ENCODE results near the gene ARHGEF19. TPM values are rescaled to one million over a fixed set of nuclear protein-coding genes. Genes with fewer than 3 reads are reported as not detected.
"Not testable (repeated sequence)": the region's sequence is repeated elsewhere in the genome, so short reads cannot be mapped to it uniquely, and the experiment has no call there.

Gene ARHGEF19
- total RNA-seq, 1 experiment from 2014 or later, result 10.6 TPM

DNA sequence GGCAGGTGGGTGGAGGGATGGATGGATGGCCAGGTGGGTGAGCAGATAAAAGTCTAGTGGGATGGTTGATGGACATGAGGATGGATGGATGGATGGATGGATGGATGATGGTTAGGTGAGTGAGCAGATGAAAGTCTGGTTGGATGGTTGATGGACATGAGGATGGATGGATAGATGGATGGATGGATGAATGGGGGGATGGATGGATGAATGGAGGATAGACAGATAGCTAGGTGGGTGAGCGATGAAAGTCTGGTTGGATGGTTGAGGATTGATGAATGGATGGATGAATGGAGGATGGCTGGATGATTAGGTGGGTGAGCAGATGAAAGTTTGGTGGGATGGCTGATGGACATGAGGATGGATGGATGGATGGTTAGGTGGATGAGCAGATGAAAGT is 9.0 kb upstream of the ARHGEF19 start:
- DNase-seq (ENCODE audit: low spot score), result no peak

DNA sequence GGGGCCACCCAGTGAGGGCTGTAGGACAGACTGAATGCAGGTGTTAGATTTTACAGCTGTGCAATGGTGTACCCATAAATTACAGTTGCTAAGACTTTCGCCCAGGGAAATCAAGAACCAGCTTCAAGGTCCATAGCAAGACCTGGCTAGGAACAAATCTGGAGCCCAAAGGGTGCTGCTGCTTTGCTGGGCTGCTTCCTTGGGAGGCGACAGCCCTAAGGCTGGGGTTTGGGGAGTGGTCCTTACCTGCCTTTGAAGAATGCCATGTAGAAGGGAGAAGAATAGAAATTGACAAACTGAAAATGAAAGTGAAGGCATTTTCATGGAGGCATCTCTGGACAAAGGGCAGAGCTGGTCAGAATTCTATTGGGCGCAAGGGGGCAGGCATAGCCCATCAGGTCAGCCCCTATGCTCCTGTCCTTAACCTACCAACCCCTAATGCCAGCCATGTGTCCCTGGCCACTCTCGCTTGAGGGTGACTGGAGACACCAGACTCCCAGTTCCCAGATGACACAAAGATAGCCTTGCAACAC is 7.6 kb upstream of the ARHGEF19 start:
- no peak for DNase-seq (ENCODE audit: low spot score)

DNA sequence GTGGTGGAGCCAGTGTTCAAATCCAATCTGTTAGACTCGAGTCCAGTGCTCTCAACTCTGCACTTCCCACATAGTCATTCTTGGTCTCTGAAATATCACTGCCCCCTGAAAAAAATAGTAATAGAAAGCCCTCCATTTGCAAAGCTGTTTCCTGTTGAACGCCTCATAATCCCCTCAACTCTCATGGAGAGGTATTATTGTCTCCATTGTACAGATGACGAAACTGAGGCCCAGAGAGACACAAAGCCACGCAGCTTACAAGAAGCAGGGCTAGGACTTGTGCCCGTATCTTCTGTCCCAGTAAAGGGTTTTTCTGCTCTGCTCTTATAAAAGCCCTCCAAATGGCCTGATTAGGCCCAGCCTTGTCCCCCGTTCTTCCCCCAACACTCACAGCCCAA is 6.2 kb upstream of the ARHGEF19 start:
- no peak for DNase-seq (ENCODE audit: low spot score)

DNA sequence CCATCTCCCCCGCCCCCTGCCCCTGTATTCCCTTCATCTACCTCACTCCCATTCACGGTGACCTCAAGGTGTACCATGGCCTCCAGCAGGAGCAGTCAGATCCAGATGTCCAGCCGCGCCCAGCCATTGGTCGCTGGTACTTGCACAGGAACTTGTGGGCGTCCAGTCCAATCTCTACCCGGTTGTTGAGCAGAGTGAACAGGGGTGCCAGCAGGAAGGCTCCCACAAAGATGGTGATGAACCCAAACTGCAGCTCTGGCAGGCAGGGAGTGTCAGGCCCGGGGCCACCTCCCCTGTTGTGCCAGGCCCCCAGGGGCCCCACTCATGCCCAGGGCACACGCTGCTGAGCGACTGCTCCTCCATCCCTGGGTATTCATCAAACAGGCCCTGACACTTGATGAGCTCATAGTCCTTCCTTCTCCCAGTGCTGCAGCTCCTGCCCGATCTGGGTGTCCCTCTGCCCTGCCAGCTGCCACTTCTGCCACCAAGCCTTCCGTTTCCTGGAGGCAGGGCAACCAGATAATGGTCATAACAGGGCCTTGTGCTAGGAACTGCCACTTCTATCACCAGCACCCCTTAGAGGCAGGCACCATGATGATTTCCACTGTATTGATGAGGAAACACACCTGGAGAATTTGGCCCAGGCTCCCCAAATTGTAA is 5.7 kb upstream of the ARHGEF19 start:
- DNase-seq (ENCODE audit: low spot score), result no peak

DNA sequence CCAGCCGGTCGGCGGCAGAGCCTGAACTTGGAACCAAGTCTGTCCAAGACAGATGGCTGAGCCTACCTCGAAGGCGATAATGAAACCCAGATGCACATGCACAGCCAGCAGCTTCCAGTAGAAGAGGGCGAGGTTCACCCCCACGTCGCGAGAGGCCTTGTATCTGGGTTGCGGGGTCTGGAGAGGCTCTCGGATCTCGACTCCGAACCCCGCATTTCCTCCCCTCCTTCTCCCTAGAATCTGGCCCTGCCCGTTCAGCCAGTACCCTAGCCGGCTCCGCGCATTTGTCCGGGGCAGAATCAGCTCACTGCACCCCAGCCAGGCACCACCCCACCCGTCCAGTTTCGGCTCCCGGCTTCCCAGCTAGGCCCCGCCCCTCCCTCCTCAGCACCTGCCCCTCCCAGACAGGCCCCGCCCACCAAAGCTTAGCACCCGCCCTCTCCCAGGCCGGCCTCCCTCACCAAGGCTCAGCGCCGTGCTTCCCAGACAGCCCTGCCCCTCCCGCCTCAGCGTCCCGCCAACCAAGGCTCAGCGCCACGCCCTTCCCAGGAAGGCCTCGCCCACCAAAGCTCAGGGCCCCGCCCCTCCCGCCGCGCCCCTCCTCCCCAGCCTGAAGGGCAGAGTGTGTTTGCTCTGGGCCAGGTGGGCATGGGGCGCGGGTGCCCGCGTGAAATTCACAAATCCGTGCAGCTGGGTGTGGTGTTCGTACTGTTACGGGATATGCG is 4.8 kb upstream of the ARHGEF19 start:
- DNase-seq (ENCODE audit: low spot score), result peak; percentile 84

DNA sequence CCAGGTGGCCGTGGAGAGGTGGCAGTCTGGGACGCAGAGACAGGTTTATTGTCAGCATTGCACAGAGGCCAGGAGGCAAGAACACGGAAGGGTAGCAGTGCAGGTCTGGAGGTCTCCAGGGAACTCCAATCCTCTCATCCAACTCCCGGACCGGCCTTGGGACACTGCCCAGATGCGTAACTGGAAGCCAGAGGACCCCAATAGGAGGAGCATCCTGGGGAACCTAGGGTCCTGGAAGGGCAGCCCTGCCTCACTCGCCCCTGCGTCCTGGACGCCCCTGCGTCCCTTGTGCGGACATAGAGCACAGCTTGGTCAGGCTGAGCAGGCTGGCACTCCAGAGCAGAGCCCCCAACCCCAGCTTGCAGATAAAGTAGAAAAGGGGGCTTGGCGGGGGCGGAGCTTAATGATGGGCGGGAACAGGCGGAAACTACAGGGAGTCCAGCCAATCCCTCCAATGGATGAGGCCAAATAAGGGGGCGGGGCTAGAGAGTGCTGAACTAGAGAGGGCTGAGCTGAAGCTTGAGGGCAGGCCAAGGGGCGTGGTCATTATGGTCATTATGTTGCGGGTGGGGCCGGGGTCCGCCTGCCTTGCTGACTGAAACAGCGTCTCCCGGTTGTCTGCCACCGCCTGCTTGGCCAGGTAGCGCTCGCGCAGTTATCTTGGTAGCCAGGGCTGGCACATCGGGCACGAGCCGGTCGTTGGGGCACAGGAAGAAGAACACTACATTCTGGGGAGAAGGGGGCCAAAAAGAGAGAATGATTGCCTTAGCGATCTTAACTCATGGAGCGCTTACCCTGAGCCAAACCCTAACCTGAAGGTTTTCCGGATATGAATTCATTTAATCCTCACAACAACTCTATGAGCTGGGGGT is 3.7 kb upstream of the ARHGEF19 start:
- DNase-seq (ENCODE audit: low spot score), result no peak

DNA sequence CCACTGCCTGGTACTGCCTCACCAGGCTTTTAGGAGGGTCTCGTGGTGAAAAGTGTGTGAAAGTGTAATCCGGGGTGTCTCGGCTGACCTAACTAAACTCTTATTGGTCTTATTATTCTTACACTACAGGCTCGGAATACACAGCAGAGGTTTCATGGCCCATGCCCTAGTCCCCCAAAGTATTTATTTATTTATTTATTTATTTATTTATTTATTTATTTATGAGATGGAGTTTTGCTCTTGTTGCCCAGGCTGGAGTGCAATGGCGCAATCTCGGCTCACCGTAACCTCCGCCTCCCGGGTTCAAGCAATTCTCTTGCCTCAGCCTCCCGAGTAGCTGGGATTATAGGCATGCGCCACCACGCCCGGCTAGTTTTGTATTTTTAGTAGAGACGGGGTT is 2.8 kb upstream of the ARHGEF19 start:
- DNase-seq (ENCODE audit: low spot score), result not testable (repeated sequence)

DNA sequence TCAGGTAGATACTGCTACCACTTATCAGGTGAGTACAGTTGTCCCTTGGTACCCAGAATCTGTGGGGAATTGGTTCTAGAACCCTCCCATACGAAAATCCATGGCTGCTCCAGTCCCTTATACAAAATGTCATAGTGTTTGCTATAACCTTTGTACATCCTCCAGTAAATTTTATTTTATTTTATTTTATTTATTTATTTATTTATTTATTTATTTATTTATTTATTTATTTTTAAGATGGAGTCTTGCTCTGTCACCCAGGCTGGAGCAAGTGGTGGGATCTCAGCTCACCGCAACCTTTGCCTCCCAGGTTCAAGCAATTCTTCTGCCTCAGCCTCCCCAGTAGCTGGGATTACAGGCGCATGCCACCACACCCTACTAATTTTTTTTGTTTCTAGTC is 1.1 kb upstream of the ARHGEF19 start:
- DNase-seq (ENCODE audit: low spot score), result not testable (repeated sequence)

DNA sequence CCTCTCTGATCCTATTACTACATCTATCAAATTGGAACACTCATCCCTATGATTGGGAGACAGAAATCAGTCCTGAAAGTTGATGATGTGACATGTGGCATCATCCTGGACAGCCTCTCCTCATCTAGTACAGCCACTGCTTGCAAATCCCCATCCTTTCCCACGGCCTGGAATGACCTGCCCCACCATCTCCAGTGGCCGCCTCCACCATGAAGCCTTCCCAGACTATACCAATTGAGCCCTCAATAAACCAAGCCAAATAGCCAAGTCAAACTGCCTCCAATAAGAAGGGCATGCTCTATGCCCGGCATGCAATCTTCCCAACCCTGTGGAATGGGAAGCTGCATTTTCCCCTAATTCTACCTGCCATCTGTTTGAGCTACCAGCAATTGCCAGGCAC is 561 bp upstream of the ARHGEF19 start:
- DNase-seq (ENCODE audit: low spot score), result no peak

DNA sequence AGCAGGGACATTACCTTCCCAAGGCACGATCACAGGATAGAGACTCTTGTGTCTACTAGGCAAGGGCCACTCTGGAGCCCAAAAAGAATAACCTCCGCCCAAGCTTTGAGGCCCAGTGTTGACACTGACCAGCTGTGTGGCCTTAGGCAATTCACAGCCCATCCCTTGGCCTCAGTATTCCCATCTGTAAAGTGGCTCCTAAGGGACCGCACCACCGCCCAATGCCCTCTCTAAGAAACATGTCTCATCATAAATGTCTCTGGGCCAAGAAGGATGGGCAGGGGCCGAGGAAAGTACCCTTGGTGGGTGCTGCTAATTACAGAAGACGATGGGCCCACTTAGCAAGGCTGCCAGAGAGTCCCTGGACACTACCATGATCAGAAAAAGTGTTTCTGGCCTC is 628 bp downstream of the ARHGEF19 start:
- DNase-seq (ENCODE audit: low spot score), result no peak

DNA sequence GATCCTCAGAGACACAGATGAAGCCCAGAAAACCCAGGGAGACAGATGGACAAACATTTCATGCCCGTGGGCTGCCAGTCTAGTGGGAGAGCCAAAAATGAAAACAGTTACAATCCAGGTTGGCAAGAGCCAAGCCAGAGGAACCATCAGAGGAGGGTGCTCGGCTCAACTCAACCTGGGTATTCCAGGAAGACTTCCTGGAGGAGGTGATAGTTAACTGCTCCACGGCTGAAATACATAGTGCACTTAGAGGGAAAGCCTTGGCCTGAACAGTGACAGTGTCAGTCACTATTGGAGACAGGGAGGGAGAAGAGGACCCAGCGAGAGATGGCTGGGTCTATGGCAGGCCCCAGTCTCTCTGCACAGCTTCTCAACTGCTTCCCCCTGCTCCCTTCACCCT is 1.9 kb downstream of the ARHGEF19 start:
- DNase-seq (ENCODE audit: low spot score), result no peak

DNA sequence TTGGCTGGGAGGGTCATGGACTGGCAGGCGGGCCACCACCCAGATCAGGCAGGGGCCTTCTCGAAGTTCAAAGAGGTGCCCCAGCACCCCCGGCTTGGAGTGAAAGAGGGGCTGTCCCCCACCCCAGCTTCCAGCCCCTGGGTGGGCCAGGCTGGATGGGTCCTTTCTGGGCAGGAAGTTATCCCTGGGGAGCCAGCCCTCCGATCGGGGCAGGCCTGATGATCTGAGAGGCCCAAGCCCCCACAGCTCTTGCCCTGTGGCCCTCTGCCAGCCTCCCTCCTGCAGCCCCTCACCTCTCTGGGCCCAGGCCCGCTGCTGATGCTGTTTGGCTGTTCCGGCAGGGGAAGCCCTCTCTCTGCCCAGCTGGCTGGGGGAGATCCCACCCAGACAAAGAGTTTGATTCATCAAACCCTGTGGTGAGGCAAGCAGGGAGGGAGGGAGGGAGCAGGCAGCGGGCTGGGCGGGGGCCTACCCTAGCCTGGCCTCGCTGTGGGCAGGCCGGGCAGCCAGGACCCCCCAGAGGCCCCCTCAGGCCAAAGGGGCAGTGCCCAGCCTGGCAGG is 2.5 kb downstream of the ARHGEF19 start:
- DNase-seq (ENCODE audit: low spot score), result no peak

DNA sequence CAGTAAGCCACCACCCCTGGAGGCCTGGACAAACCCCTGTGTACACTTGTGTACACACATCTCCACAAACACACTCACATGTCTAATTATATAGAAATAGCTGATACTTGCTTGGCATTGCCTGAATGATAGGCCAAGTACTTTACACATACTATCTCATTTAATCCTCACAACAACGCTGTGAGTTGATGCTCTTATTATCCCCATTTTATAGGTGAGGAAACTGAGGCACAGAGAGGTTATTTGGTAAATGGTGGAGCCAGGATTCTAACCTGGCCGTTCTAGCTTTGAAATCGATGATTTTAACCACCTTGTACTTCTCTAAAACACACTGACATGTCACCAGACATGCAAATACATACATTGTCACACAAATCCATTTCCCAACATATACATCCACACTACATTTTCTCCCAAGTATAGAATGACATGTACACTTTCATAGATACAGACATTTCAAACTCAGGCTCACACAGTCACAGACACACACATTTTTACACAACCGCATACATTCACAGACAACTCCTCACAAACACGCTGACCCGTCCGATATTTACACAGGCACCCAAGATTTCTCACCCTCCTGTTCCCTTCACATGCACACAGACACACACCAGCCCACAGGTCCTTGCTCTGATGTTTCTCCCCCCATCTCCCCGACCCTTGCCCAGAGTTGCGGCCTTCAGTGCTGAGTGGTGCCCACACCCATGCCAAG is 3.2 kb downstream of the ARHGEF19 start:
- no peak for DNase-seq (ENCODE audit: low spot score)

DNA sequence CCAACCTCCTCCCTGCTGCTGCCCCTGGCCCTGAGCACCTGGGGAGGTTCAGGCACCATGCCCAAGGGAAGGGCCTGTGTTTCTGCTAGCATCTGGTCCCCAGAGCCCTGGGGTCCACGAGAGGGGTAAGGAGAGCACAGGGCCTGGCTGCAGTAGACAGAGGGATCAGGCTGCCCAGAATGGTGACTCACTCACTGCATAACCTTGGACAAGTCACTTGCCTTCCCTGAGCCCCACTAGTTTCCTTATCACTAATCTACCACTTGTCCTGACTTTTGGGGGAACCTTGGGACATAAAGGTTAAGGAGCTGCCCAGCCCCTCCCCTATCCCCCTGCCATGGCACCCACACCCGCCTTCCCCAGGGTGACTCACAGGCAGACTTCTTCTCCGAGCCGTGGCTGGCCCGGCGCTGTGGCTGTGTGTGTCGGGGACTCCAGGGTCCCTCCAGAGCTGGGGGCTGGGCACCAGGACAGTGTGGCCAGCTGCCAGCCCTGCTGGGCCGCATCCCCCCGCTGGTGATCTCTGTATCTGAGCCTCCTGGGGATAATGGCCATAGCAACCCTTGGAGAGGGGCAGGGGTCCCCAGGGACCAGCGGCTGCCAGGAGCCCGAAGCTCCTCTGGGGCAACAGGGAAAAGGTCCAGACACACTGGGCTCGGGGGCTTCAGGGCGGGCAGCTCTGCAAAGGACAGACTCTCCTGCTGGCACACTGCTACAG is 4.0 kb downstream of the ARHGEF19 start:
- no peak for DNase-seq (ENCODE audit: low spot score)

DNA sequence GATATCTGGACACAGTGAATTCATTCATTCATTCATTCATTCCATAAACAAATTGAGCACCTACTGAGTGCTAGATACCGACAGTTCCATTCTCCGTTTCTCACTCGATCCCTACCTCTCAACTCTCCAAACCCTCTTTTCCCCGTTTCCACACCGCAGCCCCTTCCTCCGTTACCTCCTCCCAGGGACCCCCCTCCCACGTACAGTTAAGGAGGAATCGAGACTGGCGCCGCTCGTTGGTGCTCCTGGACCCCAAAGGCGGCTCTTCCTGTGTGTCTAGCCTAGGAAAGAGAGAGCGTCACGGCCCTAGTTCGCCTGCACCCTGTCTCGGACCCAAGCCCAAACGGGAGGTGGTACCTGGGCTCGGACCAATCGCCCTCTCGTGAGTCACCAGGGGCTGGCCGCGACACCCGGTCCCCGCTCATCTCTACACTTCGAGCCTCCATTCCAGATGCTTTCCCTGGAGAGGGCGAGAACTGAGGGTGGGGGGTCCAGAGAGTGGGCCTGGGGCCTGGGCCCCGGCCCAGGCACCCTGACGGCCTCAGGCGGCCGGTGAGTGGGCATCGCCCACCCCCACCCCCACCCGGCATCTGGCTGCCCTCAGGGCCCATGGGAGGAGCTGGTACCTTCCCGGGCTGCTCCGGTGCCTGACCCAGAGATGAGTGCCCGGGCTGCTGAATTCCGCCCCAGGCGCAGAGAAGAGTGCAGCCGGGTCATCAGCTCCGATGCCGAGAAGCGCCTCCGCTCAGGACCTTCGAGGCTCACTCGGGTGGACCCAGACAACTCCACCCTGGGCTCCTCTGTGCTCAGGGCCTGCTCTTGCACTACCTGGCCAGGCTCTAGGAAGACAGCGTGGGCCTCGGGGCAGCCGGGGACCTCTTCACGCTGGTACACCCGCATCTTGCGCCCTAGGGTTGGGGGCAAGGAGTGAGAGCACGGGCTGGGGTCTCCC is 4.9 kb downstream of the ARHGEF19 start:
- no peak for DNase-seq (ENCODE audit: low spot score)

DNA sequence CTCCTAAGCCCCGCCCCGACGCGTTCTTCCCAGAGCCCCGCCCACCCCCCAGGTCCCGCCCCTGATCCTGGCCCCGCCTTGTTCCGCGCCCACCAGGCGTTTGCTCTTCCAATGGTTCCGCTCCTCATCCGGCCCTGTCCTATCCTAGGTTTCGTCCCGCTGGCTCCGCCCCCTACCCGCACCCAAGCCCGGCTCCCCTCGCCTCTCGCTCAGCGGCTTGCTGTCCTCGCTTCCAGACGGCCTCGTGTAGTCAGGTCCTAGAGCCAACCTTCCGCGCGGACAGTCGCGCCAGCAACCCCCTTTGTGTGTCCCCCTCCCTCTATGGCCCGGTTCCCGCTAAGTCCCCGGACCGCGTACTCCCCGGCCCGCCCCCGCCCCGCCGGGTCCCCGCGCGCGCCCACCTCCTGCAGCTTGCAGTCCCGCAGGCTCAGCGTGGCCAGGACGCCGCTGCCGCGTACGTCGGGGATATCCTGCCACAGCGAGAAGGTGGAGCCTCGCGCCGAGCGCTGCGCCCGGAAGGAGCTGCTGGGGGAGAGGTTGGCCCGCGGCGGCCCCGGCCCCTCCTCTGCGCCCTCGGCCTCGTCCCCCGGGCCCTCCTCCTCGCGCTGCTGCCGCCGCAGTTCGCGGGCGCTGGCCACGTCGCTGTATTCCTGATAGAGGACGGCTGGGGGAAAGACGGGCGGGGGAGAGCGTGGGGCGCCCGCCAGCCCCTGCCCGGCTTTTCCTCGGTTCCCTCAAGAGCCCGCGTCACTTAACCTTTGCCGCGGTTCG is 5.7 kb downstream of the ARHGEF19 start:
- DNase-seq (ENCODE audit: low spot score), result peak; percentile 96

DNA sequence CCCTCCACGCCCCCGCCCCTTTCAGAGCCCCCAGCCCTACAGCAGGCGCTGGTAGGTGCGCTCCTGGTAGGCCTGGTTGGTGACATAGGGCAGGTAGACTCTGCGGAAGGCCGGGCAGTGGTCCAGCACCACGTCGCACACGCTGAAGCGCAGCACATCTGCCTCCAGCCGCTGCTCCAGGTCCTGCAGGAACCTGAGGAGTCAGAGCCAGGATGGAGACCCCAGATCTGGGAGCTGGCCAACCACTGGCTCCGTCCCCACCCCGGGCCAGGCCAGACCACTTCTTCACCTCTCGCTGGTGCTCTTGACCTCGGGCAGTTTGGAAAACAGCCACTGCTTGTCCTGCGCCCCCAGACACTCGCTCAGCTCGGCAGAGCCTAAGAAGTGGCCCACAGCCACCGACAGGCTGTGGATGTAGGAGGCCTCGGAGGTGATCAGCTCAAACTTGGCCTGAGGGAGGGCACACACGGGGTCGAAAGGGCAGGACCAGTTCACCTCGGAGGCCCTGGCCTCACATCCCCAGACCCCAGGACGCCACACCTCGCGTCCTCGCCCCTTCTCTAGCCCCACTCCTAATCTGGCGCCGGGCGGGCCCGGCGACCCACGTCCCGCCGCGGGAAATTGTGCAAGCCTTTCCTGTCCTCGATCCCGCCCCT is 6.4 kb downstream of the ARHGEF19 start:
- DNase-seq (ENCODE audit: low spot score), result no peak

DNA sequence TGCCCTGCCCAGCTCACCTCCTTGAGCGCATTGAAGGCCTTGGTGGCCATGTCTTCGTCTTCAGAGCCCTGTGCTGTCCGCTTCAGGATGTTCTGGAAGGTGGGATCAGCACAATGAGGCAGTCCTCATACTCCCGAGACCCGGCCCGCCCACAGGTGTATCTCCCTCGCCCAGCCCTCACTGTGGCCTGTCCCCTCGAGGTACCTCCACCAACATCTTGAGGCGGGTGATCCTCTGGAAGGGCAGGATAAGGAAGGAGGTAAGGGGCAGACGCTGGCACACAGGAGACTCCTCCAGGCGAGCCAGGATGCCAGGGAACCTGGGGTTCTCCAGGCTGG is 7.1 kb downstream of the ARHGEF19 start:
- DNase-seq (ENCODE audit: low spot score), result no peak
